Activated CD4-positive, CD25-positive, alpha-beta regulatory T cell treated with anti-CD3 and anti-CD28 coated beads, Interleukin-2, amount 50 U/mL, for 72 hours (primary cell): ENCODE data around the gene LCA5.
"Not testable (repeated sequence)": the region's sequence is repeated elsewhere in the genome, so short reads cannot be mapped to it uniquely, and the experiment has no call there.

Source experiments
- DNase-seq: peaks from one replicate; pipeline ENCODE4 v3.0.0; 2021

LCA5 gene

GRCh38 chr6:79529567-79529966 is 7.7 kb downstream of the LCA5 start:
- not testable (repeated sequence) for DNase-seq

- no peak for DNase-seq
Observed at GRCh38 chr6:79526897-79527296, 10.3 kb downstream of the LCA5 start.

GRCh38 chr6:79525272-79526100 is 11.7 kb downstream of the LCA5 start:
- DNase-seq = no peak

GRCh38 chr6:79524065-79524464 is 13.2 kb downstream of the LCA5 start:
- DNase-seq = no peak

- DNase-seq = no peak
Observed at GRCh38 chr6:79522609-79523008, 14.6 kb downstream of the LCA5 start.

- DNase-seq = no peak
Observed at GRCh38 chr6:79520534-79520933, 16.7 kb downstream of the LCA5 start.

- no peak for DNase-seq
Observed at GRCh38 chr6:79518842-79519241, 18.4 kb downstream of the LCA5 start.

GRCh38 chr6:79515436-79515835 is 21.8 kb downstream of the LCA5 start:
- DNase-seq = no peak

GRCh38 chr6:79513111-79513510 is 24.1 kb downstream of the LCA5 start:
- DNase-seq = no peak

- no peak for DNase-seq
Observed at GRCh38 chr6:79512014-79512413, 25.2 kb downstream of the LCA5 start.

GRCh38 chr6:79510707-79511106 is 26.5 kb downstream of the LCA5 start:
- no peak for DNase-seq

- no peak for DNase-seq
Observed at GRCh38 chr6:79506251-79506650, 31.0 kb downstream of the LCA5 start.

- DNase-seq = no peak
Observed at GRCh38 chr6:79504372-79504771, 32.9 kb downstream of the LCA5 start.

- DNase-seq = no peak
Observed at GRCh38 chr6:79498842-79499241, 38.4 kb downstream of the LCA5 start.

GRCh38 chr6:79495246-79495645 is 42.0 kb downstream of the LCA5 start:
- no peak for DNase-seq

GRCh38 chr6:79494841-79495240 is 42.4 kb downstream of the LCA5 start:
- DNase-seq = no peak

- no peak for DNase-seq
Observed at GRCh38 chr6:79470728-79471127, 66.5 kb downstream of the LCA5 start.

GRCh38 chr6:79469376-79470246 is 67.6 kb downstream of the LCA5 start:
- DNase-seq = no peak

GRCh38 chr6:79468587-79468986 is 68.6 kb downstream of the LCA5 start:
- no peak for DNase-seq

GRCh38 chr6:79468116-79468515 is 69.1 kb downstream of the LCA5 start:
- no peak for DNase-seq

GRCh38 chr6:79467716-79468115 is 69.5 kb downstream of the LCA5 start:
- no peak for DNase-seq

GRCh38 chr6:79466207-79466834 is 70.9 kb downstream of the LCA5 start:
- no peak for DNase-seq

GRCh38 chr6:79465381-79465780 is 71.8 kb downstream of the LCA5 start:
- no peak for DNase-seq

GRCh38 chr6:79463621-79464050 is 73.6 kb downstream of the LCA5 start:
- DNase-seq = no peak
